Type B pancreatic cell (in vitro differentiated cells): ENCODE results near the gene SNTB2. TPM values are rescaled to one million over a fixed set of nuclear protein-coding genes. Genes with fewer than 3 reads are reported as not detected.

Experiments
- DNase-seq: peaks from one replicate; pipeline ENCODE4 v3.0.0; 2021; ENCODE audit warnings: mixed read lengths; ENCODE audit not compliant: unreplicated experiment; ENCODE audit errors: extremely low spot score
- H3K27ac Mint-ChIP-seq: 2 replicates; pipeline ENCODE4 v1.8.0; 2021; ENCODE audit warnings: mild to moderate bottlenecking, mixed read lengths
- H3K27me3 Mint-ChIP-seq: 2 replicates; pipeline ENCODE4 v1.8.0; 2021; ENCODE audit warnings: mixed read lengths
- H3K36me3 Mint-ChIP-seq: 2 replicates; pipeline ENCODE4 v1.8.0; 2021; ENCODE audit warnings: mixed read lengths
- H3K4me1 Mint-ChIP-seq: one replicate; pipeline ENCODE4 v1.8.0; 2021; ENCODE audit warnings: mixed read lengths; ENCODE audit not compliant: unreplicated experiment
- H3K4me3 Mint-ChIP-seq: 2 replicates; pipeline ENCODE4 v1.8.0; 2021; ENCODE audit warnings: mild to moderate bottlenecking, mixed read lengths
- H3K9me3 Mint-ChIP-seq: 2 replicates; pipeline ENCODE4 v1.8.0; 2021; ENCODE audit warnings: mixed read lengths
- CTCF ChIP-seq: fragments of 200-600 bp; sonication (generic); conservative IDR thresholded peaks from 2 replicates; pipeline ENCODE4 v1.5.0; 2021; ENCODE audit warnings: antibody characterized with exemption, mild to moderate bottlenecking
- total RNA-seq: library from RNA; stranded (reverse); gene quantifications from 2 replicates; pipeline ENCODE4 v1.2.1, GENCODE V29; 2021; ENCODE audit warnings: low replicate concordance

The SNTB2 gene
- total RNA-seq, 1 donor from 2014 or later, result 22.2 TPM

- Mint-ChIP-seq H3K4me3 (no peak overlapping the region), H3K9me3 (no peaks in the 10 kb centered on the region), H3K27ac (no peak overlapping the region), H3K4me1 (peaks cover 16% of the 10 kb centered on the region), H3K36me3 (no peaks in the 10 kb centered on the region), H3K27me3 (no peaks in the 10 kb centered on the region)
- TF ChIP-seq CTCF, result no peak
- no peak for DNase-seq
These were observed 32.3 kb downstream of the SNTB2 start for GRCh38 chr16:69219279-69219678.

- Mint-ChIP-seq H3K4me1 (peaks cover 6% of the 10 kb centered on the region), H3K4me3 (no peak overlapping the region), H3K36me3 (no peaks in the 10 kb centered on the region), H3K9me3 (no peaks in the 10 kb centered on the region), H3K27me3 (no peaks in the 10 kb centered on the region), H3K27ac (no peak overlapping the region)
- DNase-seq, result no peak
- no peak for TF ChIP-seq CTCF
These were observed 36.9 kb downstream of the SNTB2 start for GRCh38 chr16:69223882-69224281.

- H3K4me1 Mint-ChIP-seq, result no peaks in the 10 kb centered on the region
- TF ChIP-seq CTCF, result no peak
These were observed 38.2 kb downstream of the SNTB2 start for GRCh38 chr16:69225121-69225520.

GRCh38 chr16:69233124-69233523 is 46.2 kb downstream of the SNTB2 start:
- no peak for DNase-seq
- peaks cover 4% of the 10 kb centered on the region for H3K36me3 Mint-ChIP-seq
- no peaks in the 10 kb centered on the region for H3K27me3 Mint-ChIP-seq
- H3K9me3 Mint-ChIP-seq, result no peaks in the 10 kb centered on the region
- no peak overlapping the region for H3K4me3 Mint-ChIP-seq
- H3K4me1 Mint-ChIP-seq, result peaks cover 4% of the 10 kb centered on the region
- no peak for TF ChIP-seq CTCF
- H3K27ac Mint-ChIP-seq, result no peak overlapping the region

More at GRCh38 chr16:69225121-69225520, 38.2 kb downstream of the SNTB2 start:
- Mint-ChIP-seq H3K27ac (no peak overlapping the region), H3K9me3 (no peaks in the 10 kb centered on the region), H3K36me3 (no peaks in the 10 kb centered on the region), H3K4me3 (no peak overlapping the region), H3K27me3 (no peaks in the 10 kb centered on the region)
- no peak for DNase-seq

- H3K4me1 Mint-ChIP-seq, result peaks cover 4% of the 10 kb centered on the region
- no peak for DNase-seq
These were observed 47.5 kb downstream of the SNTB2 start for GRCh38 chr16:69234460-69234859.

More at GRCh38 chr16:69234460-69234859, 47.5 kb downstream of the SNTB2 start:
- no peaks in the 10 kb centered on the region for H3K9me3 Mint-ChIP-seq
- H3K4me3 Mint-ChIP-seq, result no peak overlapping the region
- TF ChIP-seq CTCF, result no peak
- peaks cover 4% of the 10 kb centered on the region for H3K36me3 Mint-ChIP-seq
- H3K27me3 Mint-ChIP-seq, result no peaks in the 10 kb centered on the region
- no peak overlapping the region for H3K27ac Mint-ChIP-seq
